Keratinocyte (primary cell): ENCODE data around the gene SPDYE16.
"Not testable (repeated sequence)": the region's sequence is repeated elsewhere in the genome, so short reads cannot be mapped to it uniquely, and the experiment has no call there.

Source experiments
- EZH2 ChIP-seq: IDR thresholded peaks from one replicate; pipeline ENCODE4 v1.6.1; 2012; ENCODE audit warnings: inconsistent platforms, mild to moderate bottlenecking, low read length, moderate library complexity
- TF ChIP-seq, protein P1 (sequence below), 3 experiments: IDR thresholded peaks in 1 of 3; conservative IDR thresholded peaks in 1 of 3; optimal IDR thresholded peaks in 1 of 3; 2 replicates in 2 of 3; 3 replicates in 1 of 3; pipeline versions ENCODE3 to v1.5.1; 2011; ENCODE audit warnings: low read length in 3 of 3, mild to moderate bottlenecking in 3 of 3, moderate library complexity in 2 of 3, control low read depth in 1 of 3, inconsistent platforms in 1 of 3; ENCODE audit not compliant: insufficient read depth in 2 of 3; ENCODE audit errors: extremely low read depth in 1 of 3

DNA sequence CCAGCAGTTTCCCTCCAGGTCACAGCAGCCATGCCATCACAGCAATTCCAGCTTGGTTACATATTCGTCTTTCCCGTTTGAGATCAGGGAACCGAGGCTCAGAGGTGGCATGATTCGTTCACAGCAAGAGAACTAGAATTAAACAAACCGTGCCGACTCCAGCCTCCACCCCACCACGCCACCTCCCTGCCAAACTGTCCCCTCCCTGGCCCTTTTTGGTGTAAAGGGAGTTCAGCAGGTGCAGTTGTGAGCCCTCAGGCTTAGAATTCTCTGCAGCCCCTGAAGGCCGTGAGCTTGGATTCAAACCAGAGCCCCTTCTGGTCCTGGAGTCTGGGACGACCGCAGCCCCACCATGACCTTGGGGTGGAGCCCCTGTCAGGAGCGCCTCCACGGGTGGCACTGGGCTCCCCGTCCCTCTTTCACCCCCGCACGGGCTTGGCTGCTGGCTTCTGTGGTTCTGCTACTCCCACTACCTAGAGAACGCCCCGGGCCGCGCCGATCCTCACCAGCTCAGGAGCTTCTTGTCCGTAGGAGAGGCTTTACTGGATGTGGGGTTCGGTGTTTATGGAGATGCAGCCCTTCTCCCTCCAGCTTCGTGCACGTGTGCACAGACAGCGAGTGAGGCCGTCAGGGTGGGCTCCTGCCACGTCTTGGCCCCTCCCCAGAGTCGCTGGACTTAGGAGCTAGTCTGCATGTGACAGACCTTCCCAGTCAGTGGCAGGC, 43.7 kb downstream of the SPDYE16 start:
- TF ChIP-seq, protein P1, sequence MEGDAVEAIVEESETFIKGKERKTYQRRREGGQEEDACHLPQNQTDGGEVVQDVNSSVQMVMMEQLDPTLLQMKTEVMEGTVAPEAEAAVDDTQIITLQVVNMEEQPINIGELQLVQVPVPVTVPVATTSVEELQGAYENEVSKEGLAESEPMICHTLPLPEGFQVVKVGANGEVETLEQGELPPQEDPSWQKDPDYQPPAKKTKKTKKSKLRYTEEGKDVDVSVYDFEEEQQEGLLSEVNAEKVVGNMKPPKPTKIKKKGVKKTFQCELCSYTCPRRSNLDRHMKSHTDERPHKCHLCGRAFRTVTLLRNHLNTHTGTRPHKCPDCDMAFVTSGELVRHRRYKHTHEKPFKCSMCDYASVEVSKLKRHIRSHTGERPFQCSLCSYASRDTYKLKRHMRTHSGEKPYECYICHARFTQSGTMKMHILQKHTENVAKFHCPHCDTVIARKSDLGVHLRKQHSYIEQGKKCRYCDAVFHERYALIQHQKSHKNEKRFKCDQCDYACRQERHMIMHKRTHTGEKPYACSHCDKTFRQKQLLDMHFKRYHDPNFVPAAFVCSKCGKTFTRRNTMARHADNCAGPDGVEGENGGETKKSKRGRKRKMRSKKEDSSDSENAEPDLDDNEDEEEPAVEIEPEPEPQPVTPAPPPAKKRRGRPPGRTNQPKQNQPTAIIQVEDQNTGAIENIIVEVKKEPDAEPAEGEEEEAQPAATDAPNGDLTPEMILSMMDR (optimal IDR thresholded peaks at IDR 0.05 in 1 of 3, IDR thresholded peaks at IDR 0.05 in 1 of 3, conservative IDR thresholded peaks at IDR 0.05 in 1 of 3; ENCODE audit: extremely low read depth in 1 of 3, insufficient read depth in 2 of 3, low read length in 3 of 3): not testable (repeated sequence)
- not testable (repeated sequence) for TF ChIP-seq EZH2
